Measurements from ENCODE around the gene TTC28.

DNA sequence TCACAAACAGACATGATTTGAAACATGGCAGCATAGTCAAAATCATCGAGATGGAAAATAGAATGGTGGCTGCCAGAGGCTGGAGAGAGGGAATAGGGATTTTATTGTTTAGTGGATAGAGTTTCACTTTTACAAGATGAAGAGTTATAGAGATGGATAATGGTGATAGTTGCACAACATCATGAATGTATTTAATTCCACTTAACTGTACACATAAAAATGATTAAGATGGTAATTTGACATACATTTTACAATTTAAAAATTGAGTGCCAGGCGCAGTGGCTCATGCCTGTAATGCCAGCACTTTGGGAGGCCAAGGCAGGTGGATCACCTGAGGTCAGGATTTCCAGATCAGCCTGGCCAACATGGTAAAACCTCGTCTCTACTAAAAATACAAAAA, 21.2 kb downstream of the TTC28 start:
- TF ChIP-seq POLR2A (IDR thresholded peaks at IDR 0.05), result no peak
- TF ChIP-seq POLR2AphosphoS5 (IDR thresholded peaks at IDR 0.05), result no peak
- TF ChIP-seq, protein P1, sequence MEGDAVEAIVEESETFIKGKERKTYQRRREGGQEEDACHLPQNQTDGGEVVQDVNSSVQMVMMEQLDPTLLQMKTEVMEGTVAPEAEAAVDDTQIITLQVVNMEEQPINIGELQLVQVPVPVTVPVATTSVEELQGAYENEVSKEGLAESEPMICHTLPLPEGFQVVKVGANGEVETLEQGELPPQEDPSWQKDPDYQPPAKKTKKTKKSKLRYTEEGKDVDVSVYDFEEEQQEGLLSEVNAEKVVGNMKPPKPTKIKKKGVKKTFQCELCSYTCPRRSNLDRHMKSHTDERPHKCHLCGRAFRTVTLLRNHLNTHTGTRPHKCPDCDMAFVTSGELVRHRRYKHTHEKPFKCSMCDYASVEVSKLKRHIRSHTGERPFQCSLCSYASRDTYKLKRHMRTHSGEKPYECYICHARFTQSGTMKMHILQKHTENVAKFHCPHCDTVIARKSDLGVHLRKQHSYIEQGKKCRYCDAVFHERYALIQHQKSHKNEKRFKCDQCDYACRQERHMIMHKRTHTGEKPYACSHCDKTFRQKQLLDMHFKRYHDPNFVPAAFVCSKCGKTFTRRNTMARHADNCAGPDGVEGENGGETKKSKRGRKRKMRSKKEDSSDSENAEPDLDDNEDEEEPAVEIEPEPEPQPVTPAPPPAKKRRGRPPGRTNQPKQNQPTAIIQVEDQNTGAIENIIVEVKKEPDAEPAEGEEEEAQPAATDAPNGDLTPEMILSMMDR (IDR thresholded peaks at IDR 0.05), result no peak
- no peak for TF ChIP-seq EP300 (IDR thresholded peaks at IDR 0.05)

Measured in sigmoid colon (tissue), 4 donors.